Liver (tissue), 9 donors: ENCODE measurements around the gene YEATS2. TPM values are rescaled to one million over a fixed set of nuclear protein-coding genes. Genes with fewer than 3 reads are reported as not detected.

ENCODE experiments used
- DNase-seq: peaks from one replicate; pipeline ENCODE4 v3.0.0-alpha.2; 2017; ENCODE audit warnings: low spot score
- H3K27ac ChIP-seq, 2 donors: one replicate each; pipeline ENCODE4 v1.7.0; 2013; ENCODE audit warnings: inconsistent platforms in 2 of 2, low read length in 2 of 2, control low read depth in 1 of 2, low read depth in 1 of 2, mild to moderate bottlenecking in 1 of 2
- H3K27me3 ChIP-seq, 4 donors: one replicate each; pipeline versions ENCODE4 v1.6.1 to v1.7.0; 2013; ENCODE audit warnings: low read length in 3 of 4, inconsistent platforms in 1 of 4, mild to moderate bottlenecking in 1 of 4, moderate library complexity in 1 of 4; ENCODE audit not compliant: control insufficient read depth in 4 of 4, insufficient read depth in 4 of 4
- H3K36me3 ChIP-seq, 4 donors: one replicate each; pipeline versions ENCODE4 v1.6.1 to v1.7.0; 2013; ENCODE audit warnings: low read length in 3 of 4, mild to moderate bottlenecking in 3 of 4, low read depth in 1 of 4, moderate library complexity in 1 of 4; ENCODE audit not compliant: control insufficient read depth in 4 of 4, insufficient read depth in 3 of 4
- H3K4me1 ChIP-seq, 4 donors: one replicate each; pipeline versions ENCODE4 v1.6.1 to v1.7.0; 2013; ENCODE audit warnings: low read length in 3 of 4, mild to moderate bottlenecking in 3 of 4, moderate library complexity in 1 of 4; ENCODE audit not compliant: control insufficient read depth in 4 of 4, insufficient read depth in 4 of 4
- H3K4me3 ChIP-seq, 3 donors: one replicate each; pipeline versions ENCODE4 v1.6.1 to v1.7.0; 2013; ENCODE audit warnings: low read length in 3 of 3, control low read depth in 1 of 3, low read depth in 1 of 3, mild to moderate bottlenecking in 1 of 3
- H3K9ac ChIP-seq, 2 donors: one replicate each; pipeline ENCODE4 v1.7.0; 2013; ENCODE audit warnings: low read length in 2 of 2, mild to moderate bottlenecking in 2 of 2, moderate library complexity in 2 of 2, control low read depth in 1 of 2, low read depth in 1 of 2
- H3K9me3 ChIP-seq, 4 donors: one replicate each; pipeline versions ENCODE4 v1.6.1 to v1.7.0; 2013; ENCODE audit warnings: low read length in 3 of 4; ENCODE audit not compliant: control insufficient read depth in 4 of 4
- ATF3 ChIP-seq: IDR thresholded peaks from 2 replicates; pipeline ENCODE4 v1.6.1; 2016; ENCODE audit warnings: antibody characterized with exemption
- CTCF ChIP-seq: fragments of 150-350 bp; IDR thresholded peaks from 2 replicates; pipeline ENCODE4 v1.5.1; 2017; ENCODE audit warnings: improper control_type of control experiment, low read depth, low read length; ENCODE audit not compliant: missing input control
- EGR1 ChIP-seq, 2 donors: IDR thresholded peaks; 2 replicates each; pipeline ENCODE4 v1.6.1; 2016 to 2018; ENCODE audit warnings: antibody characterized with exemption in 2 of 2, low read depth in 2 of 2
- FOXA1 ChIP-seq: IDR thresholded peaks from 2 replicates; pipeline ENCODE4 v1.6.1; 2016; ENCODE audit warnings: antibody characterized with exemption
- FOXA2 ChIP-seq: IDR thresholded peaks from 2 replicates; pipeline ENCODE4 v1.6.1; 2016; ENCODE audit warnings: antibody characterized with exemption
- GABPA ChIP-seq, 2 donors: IDR thresholded peaks in 1 of 2; conservative IDR thresholded peaks in 1 of 2; 2 replicates each; pipeline ENCODE4 v1.6.1; 2016; ENCODE audit warnings: antibody characterized with exemption in 2 of 2, mild to moderate bottlenecking in 1 of 2, moderate library complexity in 1 of 2
- HNF4A ChIP-seq, 2 donors: conservative IDR thresholded peaks; 2 replicates each; pipeline ENCODE4 v1.6.1; 2016; ENCODE audit warnings: antibody characterized with exemption in 2 of 2, mild to moderate bottlenecking in 2 of 2
- HNF4G ChIP-seq: IDR thresholded peaks from 2 replicates; pipeline ENCODE4 v1.6.1; 2016; ENCODE audit warnings: antibody characterized with exemption
- JUND ChIP-seq, 2 donors: IDR thresholded peaks; 2 replicates each; pipeline ENCODE4 v1.6.1; 2016; ENCODE audit warnings: antibody characterized with exemption in 2 of 2
- MAX ChIP-seq: IDR thresholded peaks from 2 replicates; pipeline ENCODE4 v1.6.1; 2016; ENCODE audit warnings: antibody characterized with exemption
- NR2F2 ChIP-seq: IDR thresholded peaks from 2 replicates; pipeline ENCODE4 v1.6.1; 2016; ENCODE audit warnings: antibody characterized with exemption
- RAD21 ChIP-seq, 2 donors: IDR thresholded peaks; 2 replicates each; pipeline ENCODE4 v1.6.1; 2016; ENCODE audit warnings: antibody characterized with exemption in 2 of 2, mild to moderate bottlenecking in 2 of 2
- REST ChIP-seq: IDR thresholded peaks from 2 replicates; pipeline ENCODE4 v1.6.1; 2016; ENCODE audit warnings: antibody characterized with exemption, mild to moderate bottlenecking
- RXRA ChIP-seq, 2 donors: IDR thresholded peaks; 2 replicates each; pipeline ENCODE4 v1.6.1; 2017 to 2018; ENCODE audit warnings: antibody characterized with exemption in 2 of 2, mild to moderate bottlenecking in 1 of 2
- SP1 ChIP-seq: IDR thresholded peaks from 2 replicates; pipeline ENCODE4 v1.6.1; 2018; ENCODE audit warnings: antibody characterized with exemption, mild to moderate bottlenecking
- YY1 ChIP-seq: IDR thresholded peaks from 2 replicates; pipeline ENCODE4 v1.6.1; 2016; ENCODE audit warnings: antibody characterized with exemption, mild to moderate bottlenecking
- ZBTB33 ChIP-seq: IDR thresholded peaks from 2 replicates; pipeline ENCODE4 v1.6.1; 2016; ENCODE audit warnings: antibody characterized with exemption
- WGBS: extraction: QIAGEN DNeasy Blood & Tissue Kit; methylation state at CpG from one replicate; pipeline ENCODE4 v1.1.7; 2013; 5-methylcytosine and 5-hydroxymethylcytosine counted together
- polyA plus RNA-seq, 2 donors: library from polyadenylated mRNA; stranded (reverse) in 1 of 2; unstranded in 1 of 2; fragments of 200-250 nt in 1 of 2; fragments of >200 nt in 1 of 2; fragmentation: Nextera tagmentation in 1 of 2; extraction: Ambion mirVana in 1 of 2; gene quantifications; one replicate each; pipeline versions ENCODE4 v1.2.1 to v1.2.3, GENCODE V29; 2013 to 2015
- total RNA-seq, 2 donors: library from RNA; depleted of rRNA; stranded (reverse); fragments of >200 nt; gene quantifications; one replicate each; pipeline ENCODE4 v1.2.3, GENCODE V29; 2014
- donor health status: healthy.
- donor health status: healthy.
- donor health status: healthy.
- donor health status: healthy.
- donor health status: healthy.

The YEATS2 gene
- total and polyA plus RNA-seq, 4 donors = 1.5 to 9.4 (median 4.9) TPM

- no peak overlapping the region for H3K27ac ChIP-seq
- WGBS = 86% methylated on average over 14 of the region's 14 CpGs
- peaks cover 5 to 23% (median 8%) of the 10 kb centered on the region in 4 donors for H3K36me3 ChIP-seq
- no peak overlapping the region for H3K4me3 ChIP-seq
- H3K9ac ChIP-seq = no peak overlapping the region
- TF ChIP-seq RXRA (IDR thresholded peaks at IDR 0.05) (no peak), CTCF (no peak), REST (no peak), FOXA2 (no peak), ATF3 (no peak)
- no peaks in the 10 kb centered on the region for H3K9me3 ChIP-seq
- no peaks in the 10 kb centered on the region for H3K4me1 ChIP-seq
- DNase-seq = no peak
- no peaks in the 10 kb centered on the region for H3K27me3 ChIP-seq
Observed at GRCh38 chr3:183779896-183780465, 82.4 kb downstream of the YEATS2 start.

GRCh38 chr3:183781246-183781645 lies 83.6 kb downstream of the YEATS2 start:
- no peak overlapping the region for H3K9ac ChIP-seq
- no peak for DNase-seq
- peaks cover 7 to 19% (median 8%) of the 10 kb centered on the region in 4 donors for H3K36me3 ChIP-seq
- H3K27me3 ChIP-seq = no peaks in the 10 kb centered on the region
- no peak for TF ChIP-seq REST
- TF ChIP-seq JUND (IDR thresholded peaks at IDR 0.05) = no peak
- no peak for TF ChIP-seq SP1
- TF ChIP-seq FOXA1 = no peak
- TF ChIP-seq MAX = no peak
- no peak for TF ChIP-seq GABPA (IDR thresholded peaks at IDR 0.05 in 1 of 2, conservative IDR thresholded peaks at IDR 0.05 in 1 of 2)
- TF ChIP-seq HNF4A (conservative IDR thresholded peaks at IDR 0.05) = no peak
- no peak for TF ChIP-seq YY1
- TF ChIP-seq FOXA2 = no peak
- TF ChIP-seq RXRA (IDR thresholded peaks at IDR 0.05) = no peak
- no peak for TF ChIP-seq CTCF
- no peak for TF ChIP-seq EGR1 (IDR thresholded peaks at IDR 0.05; ENCODE audit: low read depth in 2 of 2)
- TF ChIP-seq RAD21 (IDR thresholded peaks at IDR 0.05) = no peak
- TF ChIP-seq HNF4G = no peak
- no peak for TF ChIP-seq NR2F2
- no peak for TF ChIP-seq ZBTB33
- 97% methylated on average over 6 of the region's 6 CpGs for WGBS
- no peak overlapping the region for H3K27ac ChIP-seq
- H3K4me1 ChIP-seq = no peaks in the 10 kb centered on the region
- H3K4me3 ChIP-seq = no peak overlapping the region
- no peaks in the 10 kb centered on the region for H3K9me3 ChIP-seq
